GM19023 (cell line): Measurements from ENCODE around the gene RAB4A.
A peak's percentile ranks its signal among the peaks of the same experiment; 100 is the strongest.

Experiments used
- ATAC-seq: cut with Tn5 transposase; IDR thresholded peaks from one replicate; pipeline ENCODE4 v1.9.1; 2021; ENCODE audit warnings: mild to moderate bottlenecking, moderate library complexity; ENCODE audit not compliant: unreplicated experiment

Gene RAB4A

GRCh38 chr1:229270547-229271447, at the start of gene RAB4A:
Gene RAB4A (plus strand): TSS chr1:229271111. CDS start chr1:229271340, 229 bp downstream.
- peak; percentile 93 for ATAC-seq

DNA sequence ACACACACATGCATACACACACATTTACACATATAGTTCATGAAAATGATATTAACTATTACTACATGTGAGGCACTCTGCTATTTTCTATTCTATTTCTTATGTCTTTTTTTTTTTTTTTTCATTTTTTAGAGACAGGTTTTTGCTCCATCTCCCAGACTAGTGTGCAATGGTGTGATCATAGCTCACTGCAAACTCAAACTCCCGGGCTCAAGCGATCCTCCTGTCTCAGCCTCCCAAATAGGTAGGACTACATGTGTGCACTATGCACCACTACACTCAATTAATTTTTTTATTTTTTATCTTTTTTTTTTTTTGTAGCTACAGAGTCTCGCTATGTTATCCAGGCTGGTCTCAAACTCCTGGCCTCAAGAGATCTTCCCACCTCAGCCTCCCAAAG, 48.8 kb upstream of the RAB4A start:
- ATAC-seq: no peak

DNA sequence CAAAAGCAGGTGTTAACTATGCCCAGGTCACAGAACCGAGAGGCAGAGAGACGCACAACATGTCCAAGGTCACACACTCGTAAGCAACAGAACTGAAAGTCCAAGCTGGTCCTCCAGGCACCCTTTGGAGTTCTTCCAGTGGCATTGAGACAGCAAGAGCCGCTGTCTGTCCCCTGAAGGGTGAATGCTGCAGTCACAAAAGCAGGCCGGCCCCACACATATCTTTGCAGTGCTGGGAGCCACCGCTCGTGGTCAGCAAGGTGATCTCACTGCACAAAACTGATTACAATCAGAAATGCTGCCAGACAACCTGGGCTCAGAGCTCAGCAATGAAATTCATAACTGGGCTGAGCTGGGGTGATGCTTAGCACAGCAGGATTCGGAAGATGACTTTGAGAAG, 47.4 kb upstream of the RAB4A start:
- ATAC-seq: no peak

DNA sequence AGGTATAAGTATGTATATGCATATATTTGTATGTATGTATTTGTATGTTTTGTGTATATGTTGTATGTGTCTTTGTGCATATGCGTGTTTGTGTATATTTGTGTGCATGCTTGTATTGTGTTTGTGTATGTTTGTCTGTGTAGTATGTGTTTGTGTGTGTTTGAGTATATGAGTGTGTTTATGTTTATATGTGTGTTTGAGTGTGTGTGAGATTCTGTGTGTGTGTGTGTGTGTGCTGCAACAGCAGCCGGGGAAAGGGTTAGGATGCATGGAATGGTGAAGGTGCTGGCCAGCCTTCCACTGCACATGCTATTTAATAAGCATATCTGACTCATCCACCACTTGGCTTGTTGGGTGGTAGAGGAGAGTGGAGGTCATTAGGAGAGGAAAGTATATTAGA, 46.6 kb upstream of the RAB4A start:
- no peak for ATAC-seq

DNA sequence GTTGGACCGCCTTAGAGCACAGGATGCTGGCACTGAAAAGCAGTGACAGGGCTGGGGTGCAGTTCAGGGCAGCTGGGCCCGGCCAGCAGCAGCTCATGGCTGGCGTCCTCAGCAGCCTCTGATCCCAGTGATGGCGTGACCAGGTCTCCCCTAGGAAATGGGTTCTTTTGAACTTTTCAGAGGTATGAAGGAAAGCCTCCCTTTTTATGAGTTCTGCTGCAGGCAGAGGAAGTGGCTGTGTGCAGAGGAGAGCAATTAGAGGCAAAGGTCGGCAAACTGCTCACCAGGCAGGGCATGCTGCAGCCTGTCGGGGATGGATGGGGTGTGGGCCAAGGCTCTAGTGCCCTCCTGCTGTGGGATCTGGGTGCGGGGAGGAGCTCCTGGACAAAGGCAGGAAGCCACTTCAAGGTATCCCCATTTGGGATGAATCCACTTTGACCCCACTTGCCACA, 45.6 kb upstream of the RAB4A start:
- ATAC-seq: no peak

DNA sequence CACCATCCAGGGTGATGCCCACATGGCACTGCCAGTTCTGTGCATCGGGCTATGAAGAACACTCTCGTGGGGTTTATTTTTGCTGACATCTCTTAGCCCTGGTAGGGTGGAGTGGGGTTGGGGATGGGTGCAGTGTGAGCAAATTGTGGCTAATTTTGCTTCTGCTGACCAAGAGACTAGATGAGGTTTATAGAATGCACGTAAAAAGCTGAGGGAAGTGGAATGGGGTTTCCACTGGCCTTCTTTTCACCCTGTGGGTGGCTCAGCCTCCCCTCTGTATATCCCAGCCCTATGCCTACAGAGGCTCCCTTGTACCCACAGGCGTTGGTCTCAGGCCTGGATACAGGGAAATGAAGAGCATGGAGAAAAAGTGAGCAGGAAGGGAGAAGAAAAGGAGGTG, 44.1 kb upstream of the RAB4A start:
- no peak for ATAC-seq

- ATAC-seq: no peak
Observed at GRCh38 chr1:229227298-229227919, 43.5 kb upstream of the RAB4A start.

GRCh38 chr1:229228522-229228921, 42.4 kb upstream of the RAB4A start:
- no peak for ATAC-seq

GRCh38 chr1:229229137-229229720, 41.7 kb upstream of the RAB4A start:
- ATAC-seq: no peak

- ATAC-seq: no peak
Observed at GRCh38 chr1:229229721-229230139, 41.2 kb upstream of the RAB4A start.

DNA sequence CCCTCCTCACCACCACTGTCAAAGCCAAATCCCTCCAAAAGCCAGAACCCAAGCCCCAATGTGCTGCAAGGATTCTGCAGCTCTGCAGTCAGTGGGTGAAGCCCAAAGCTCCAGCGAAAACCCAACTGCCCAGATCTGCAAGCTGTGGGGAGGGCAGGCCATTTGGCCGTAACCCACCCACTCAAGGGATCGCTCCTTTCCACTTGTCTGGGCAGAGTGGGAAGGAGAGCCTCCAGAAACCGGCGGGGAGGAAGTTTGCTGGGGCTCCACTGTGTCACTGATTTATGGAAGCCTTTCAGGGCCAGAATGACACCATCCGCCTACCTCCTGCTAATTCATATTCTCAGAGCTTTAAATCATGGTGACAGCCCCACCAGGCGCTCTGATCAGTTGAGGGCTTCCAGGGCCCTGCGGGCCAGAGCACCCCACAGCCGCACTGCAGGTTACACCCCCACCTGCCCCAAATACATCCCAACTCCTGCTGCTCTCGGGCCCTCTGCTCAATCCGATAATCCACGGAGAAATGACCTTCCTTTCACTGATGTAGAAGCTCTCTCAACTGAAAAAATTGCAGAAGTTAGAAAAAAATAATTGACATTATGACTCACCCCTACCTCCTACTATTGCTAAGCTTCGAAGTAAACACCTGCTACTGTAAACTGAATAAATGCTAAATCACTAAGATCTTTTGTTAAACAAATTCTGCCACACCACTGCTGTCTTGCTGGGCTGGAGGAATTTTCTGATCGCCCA, 40.6 kb upstream of the RAB4A start:
- peak; percentile 43 for ATAC-seq

DNA sequence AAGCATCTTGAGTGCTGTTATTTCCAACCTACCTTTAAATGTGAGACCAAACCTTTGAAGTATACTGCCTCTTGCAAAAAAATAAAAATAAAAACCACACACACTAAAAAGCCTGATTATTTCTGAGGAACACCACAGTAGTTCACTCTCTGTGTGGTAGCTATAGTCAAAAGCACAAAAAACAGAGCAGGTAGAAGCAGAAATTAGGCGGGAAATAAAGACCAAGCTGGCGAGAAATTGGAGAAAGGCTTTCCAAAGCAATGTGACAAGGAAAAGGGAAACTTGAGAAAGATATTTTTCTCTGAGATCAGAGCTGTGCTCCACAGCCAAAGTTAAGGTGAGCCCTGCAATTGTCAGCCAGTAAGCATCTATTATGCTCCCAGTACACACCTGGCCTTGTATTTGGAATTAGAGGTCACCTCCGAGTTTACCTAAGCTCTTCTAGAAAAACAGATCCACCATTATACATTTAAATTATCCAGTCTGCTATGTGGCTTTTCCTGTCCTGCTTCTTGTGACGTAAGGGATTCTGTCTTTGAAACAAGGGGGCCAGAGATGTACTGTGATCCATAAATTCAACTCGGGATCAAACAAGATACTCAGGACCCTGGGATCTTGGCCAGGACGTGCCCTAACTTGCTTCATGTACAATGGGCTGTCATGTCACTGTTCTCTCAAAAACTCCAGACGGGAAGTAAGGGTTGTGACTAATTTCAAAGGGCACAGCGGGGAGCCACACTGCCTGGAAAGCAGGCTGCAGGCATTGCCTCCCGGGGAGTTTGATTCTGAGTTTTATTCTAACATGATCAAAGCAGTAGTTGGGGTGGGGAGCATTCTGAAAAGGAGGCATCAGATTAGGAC, 39.8 kb upstream of the RAB4A start:
- no peak for ATAC-seq

DNA sequence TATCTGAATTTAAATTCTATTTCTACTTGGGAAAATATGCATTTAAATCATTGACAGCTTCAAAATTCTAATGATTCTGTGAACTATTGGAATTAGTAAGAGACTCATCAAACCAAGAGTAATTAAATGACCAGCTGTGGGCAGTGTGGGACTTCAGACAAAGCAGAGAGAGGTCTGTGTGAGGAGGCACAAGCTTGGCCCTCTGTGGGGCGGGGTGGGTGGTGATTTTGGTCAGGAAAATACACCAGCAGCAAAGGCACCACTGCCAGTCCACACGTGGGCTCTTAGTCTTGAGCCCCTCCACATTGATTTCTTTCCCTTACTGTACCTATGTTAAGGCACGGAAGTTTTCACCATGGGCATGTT, 39.2 kb upstream of the RAB4A start:
- ATAC-seq: no peak

DNA sequence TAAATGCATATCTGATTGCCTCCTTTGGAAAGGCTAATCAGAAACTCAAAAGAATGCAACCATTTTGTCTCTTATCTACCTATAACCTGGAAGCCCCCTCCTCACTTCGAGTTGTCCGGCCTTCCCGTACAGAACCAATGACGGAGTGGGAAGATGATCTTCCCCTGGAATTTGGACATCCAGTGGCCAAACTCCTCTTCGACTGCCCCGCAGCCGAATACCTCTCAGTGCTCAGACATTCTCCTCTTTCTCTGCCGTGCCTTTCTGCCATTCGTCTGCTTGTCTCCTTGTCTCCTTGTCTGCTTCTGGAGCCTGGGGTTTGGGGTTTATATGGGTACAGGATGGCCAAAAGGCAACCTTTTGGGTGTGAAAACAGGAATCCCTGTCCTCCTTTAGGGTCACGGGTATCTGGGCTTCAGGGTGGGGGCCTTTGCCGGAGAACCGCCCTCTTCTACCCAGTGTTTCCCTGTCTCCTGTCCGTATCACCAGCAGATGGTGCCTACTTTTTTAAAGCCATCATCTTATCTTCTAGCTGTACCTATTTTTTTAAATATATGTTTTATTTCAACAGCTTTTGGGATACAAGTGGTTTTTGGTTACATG, 35.9 kb upstream of the RAB4A start:
- no peak for ATAC-seq

GRCh38 chr1:229237320-229237719, 33.6 kb upstream of the RAB4A start:
- no peak for ATAC-seq

- no peak for ATAC-seq
Observed at GRCh38 chr1:229238231-229238630, 32.7 kb upstream of the RAB4A start.

- ATAC-seq: no peak
Observed at GRCh38 chr1:229238674-229239415, 32.1 kb upstream of the RAB4A start.

DNA sequence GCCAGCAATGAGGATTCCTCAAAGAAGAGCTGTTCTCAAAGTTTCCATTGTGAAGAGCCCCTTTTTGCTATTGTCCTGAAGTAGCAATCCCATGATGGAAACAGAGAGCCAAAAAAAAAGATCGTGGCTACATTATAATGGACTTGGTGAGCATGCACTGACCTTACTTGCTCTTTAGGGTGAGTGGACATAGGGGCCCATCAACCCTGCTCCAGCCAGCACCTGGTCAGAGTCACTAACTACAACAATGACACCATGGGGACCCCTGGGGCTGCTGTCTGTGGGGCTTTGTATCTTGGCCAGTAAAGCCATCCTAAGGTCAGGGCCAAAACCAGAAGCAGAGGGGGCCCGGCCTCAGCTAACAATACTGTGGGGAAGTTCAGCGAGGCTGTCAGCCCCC, 30.4 kb upstream of the RAB4A start:
- ATAC-seq: no peak

DNA sequence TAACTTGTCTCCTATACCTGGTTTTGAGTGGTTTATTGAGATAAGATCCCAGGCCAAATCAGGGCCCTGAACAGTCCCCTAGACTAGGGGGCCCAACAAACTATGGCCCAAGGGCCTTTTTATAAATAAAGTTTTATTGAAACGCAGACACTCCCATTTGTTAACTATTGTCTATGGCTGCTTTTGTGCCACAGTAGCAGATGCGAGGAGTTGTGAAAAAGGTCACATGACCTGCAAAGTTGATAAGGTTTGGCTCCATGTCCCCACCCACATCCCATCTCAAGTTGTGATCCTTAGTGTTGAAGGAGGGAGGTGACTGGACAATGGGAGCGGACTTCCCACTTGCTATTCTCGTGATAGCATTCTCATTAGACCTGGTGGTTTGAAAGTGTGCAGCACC, 29.5 kb upstream of the RAB4A start:
- ATAC-seq: no peak
